ENCODE data around the gene SLC6A6.
A peak's percentile ranks its signal among the peaks of the same experiment; 100 is the strongest.

Gene SLC6A6

DNA sequence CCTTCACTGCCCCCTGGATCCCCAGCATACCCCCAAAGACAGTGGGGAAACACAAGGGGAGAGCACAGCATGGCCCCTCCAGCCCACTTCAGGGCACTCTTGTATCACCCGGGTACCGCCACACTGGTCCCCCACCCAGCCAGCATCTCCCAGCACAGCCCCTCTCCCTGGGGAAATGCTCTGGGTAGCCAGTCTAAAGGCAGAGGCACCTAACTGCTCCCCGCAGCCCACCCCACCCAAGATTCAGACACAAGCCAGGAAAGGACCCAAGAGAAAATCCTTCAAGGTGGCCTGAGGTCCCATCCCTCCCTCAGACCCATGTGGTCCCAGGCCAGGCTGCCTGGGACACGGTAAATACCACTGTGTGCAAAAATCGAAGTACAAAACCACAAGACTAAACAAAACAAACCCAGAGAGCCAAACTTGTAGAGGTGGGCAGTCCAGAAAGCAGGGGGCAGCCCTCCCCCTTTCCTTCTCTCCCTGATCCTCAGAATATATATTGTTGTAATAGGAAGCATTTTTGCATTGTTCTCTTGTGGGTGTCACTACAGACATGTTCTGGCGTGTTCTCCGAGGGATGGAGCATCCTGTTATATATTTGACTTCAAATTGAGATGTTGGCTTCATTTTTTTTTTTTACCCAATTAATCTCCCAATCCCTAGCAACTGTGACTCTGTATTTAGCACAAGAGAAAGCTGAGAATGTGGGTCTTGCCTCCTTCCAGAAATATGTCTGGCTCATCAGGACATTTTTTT is 86.1 kb downstream of the SLC6A6 start:
- no peak for DNase-seq

DNA sequence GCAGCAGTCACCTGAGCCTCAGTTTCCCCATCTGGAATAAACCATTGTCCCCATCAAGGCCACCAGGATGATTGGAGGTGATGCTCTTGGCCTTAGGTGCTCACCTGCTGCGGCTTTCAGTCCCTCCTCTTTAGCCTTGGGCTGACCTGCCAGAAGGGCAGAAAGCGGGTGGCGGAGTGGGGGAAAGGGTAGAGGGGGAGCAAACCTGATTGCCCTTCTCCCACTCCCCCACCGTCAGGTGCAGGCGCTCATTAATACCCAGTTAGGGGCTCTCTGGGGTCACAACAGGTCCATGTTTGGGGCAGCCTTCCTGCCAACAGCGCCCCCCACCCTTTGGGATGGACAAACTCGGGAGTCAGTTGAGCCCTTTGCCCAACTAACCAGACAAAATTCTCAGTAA is 87.2 kb downstream of the SLC6A6 start:
- no peak for DNase-seq

DNA sequence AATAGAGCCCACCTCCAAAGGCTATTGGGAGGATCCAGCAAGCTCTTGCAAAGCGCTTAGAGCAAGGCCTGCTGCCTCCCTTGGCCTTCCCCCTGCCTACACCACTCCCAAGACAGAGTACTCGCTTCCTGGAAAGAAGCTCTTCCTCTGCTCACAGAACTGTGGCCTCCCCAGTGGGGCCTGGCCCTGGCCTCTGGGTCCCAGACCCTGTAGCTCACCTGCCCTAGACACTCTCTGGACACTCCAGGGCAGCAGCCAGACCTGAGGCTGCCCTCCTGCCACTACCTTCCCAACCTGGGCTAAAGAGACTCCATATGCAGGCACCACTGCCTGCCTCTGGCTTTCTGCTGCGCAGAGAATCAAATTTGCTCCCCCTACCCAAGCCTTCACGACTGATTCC is 87.8 kb downstream of the SLC6A6 start:
- DNase-seq = no peak

DNA sequence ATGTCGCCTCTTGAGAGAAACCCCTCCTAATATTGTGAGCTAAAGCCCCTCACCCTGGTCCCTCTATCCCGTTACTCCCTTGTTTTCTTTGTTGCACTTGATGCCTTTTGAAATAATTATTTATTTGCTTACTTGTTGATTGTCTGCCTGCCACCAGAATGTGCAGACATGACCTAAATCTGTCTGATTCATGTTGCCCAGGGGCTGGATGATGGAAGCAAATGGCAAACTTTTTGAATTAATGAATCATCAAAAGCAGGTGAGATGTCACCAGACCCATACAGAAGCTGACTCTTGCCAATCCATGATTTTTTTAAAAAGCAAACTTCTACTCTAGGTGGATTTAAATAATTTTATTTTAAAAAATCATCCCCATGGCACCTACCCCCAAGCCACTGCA is 88.4 kb downstream of the SLC6A6 start:
- DNase-seq = no peak

DNA sequence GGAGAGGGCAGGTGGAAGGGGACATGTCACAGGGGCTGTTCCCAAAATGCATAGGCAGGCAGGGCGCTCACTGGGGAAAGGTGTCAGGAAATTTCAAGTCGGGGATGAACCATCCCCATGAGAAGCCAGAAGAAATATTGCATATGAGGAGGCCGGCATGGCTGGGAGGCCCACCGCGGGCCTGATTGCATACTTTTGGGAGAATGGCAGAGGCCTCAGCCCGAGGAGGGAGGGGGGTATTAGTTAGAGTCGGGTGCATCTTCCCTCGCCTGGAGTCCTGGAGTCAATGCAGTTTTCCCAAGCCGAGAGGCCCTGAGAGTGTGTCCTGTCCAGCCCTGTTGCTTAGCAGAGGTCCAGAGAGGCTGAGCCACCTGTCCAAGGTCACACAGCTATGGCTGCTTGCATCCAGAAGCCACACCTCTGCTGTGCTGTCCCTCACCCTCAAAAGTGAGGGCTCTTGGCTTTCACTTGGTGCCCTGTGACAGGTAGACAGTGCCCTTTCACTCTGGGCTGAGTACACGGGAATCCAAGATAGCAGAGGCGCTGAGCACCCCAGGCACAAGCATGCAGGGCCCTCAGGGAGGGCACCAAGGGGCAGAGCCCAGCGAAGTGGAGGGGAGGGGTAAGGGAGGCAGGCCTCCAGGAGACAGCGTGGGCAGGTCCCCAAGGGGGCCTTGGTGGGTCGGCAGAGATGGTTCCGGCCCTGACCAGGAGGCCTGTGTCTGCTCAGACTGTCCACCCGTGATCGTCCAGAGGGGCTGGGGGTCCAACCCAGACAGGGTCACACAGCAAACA is 89.2 kb downstream of the SLC6A6 start:
- DNase-seq = no peak

DNA sequence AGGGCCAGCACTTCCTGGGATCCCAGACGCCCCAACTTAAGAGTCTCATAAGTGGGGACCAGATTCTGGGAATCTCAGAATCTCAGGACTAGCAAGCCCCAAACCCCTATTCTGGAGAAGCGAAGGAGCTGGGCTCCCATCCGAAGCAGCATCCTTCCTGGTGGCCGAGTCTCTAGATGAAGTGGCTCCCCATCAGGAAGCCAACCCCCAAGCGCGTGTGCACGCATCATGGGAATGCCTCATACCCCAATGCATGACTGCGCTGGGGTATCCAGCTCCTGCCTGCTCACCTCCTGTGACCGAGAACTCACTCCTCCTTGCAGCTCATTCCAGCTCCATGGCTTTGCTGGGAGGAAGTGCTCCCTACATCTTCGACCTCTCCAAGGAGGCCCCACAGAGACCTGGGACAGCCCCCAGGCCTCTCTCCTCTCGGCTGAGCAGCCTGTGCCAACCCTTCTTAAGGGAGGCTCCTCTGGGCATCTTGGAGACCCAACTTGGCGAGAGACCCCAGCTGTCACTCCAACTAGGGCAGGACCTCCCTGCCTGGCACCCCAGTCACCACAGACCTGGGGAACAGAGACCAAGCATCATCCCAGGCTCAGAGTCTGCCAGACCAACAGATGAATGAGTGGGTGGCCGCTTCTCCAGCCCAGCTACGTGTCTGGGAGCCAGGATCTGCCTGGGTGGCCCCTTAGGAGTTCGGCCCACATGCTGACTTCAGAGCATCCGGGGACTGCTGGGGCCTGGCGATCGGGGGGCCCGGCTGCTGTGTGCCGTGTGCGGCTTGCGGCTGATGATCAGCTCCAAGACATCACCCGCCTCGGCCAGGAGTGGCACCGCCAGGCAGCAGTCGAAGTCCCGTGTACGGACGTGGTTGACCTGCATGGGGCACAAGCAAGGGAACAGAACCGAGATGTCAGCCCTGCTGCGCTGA is 90.8 kb downstream of the SLC6A6 start:
- DNase-seq = no peak

DNA sequence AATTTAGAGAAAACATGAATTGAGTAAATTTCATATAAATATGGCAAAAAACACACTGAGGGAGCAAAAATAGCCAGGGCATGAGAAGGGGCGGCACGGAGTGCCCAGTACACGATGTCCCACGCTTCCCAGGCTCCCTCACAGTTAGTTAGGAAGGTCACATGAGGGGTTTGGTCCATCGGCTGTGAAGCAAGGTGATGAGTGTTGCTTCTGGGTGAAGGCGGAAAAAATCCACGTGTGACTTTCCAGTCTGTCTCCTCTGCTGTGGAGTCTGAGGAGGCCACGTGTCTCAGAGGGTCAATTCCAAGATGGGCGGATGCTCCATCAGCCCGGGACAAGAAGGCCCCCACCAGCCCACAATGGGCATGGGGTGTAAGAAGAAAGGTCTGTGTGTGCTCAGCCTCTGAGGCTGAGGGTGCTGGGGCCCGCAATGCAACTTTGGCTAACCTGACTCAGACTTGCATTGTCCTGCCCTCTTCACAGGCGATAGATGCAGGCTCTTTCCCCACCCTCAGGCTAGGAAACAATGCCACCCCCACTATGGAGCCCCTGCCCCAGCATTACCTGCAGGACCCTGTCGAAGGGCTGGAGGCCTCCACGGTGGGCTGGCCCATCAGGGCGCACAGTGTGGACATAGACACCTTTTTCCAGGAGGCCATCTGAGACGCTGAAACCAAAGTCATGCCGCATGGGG is 92.0 kb downstream of the SLC6A6 start:
- no peak for DNase-seq

DNA sequence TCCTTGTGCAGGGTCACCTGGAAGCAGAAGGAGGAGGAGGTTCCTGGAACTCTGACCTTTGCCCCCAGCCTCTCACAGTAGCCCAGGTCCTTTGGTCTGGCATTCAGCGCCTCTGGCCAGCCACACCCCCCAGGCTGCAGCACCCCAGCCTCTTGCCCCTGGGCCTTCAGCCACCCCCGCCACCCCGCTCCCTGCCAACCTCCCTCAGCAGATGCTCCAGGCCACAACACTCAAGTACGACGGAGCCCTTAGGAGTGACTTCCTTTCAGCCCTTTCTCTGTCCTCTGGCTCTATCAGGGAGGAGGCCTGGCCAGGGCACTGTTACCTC is 92.5 kb downstream of the SLC6A6 start:
- no peak for DNase-seq

DNA sequence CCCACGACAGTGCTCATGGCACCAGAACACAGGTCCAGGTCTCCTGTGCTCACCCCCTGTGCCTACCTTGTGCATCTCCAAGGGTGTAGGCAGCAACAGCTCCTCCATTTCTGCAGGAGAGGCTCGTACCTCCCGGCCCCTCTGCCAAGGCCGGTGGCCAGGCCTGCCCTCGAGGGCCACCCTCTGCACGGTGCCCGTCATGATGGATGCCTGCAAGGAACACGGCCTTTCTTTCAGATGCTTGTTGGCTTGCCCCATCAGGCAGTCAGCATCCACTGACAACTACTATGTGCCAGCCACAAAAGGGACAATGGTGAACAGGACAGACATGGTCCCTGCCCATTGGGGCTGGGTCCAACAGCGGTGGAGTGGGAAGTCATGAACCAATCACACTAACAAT is 93.9 kb downstream of the SLC6A6 start:
- no peak for DNase-seq

DNA sequence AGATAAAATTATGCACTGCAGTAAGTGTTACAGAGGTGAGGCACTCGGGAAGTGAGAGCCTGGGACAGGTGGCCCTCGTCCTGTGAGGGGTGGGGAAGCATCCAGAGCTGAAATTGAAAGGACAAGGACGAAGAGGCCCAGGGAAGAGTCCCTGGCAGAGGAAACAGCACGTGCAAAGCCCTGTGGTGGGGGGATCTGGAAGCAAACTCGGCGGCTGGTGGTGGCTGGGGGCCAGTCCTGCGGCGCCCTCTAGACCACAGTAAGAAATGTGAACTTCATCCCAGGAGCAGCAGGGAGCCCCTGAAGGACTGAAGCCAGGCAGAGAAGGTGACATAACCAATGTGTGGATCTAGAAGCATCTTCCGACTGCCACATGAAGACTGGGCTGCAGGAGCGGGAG is 94.9 kb downstream of the SLC6A6 start:
- DNase-seq = no peak

DNA sequence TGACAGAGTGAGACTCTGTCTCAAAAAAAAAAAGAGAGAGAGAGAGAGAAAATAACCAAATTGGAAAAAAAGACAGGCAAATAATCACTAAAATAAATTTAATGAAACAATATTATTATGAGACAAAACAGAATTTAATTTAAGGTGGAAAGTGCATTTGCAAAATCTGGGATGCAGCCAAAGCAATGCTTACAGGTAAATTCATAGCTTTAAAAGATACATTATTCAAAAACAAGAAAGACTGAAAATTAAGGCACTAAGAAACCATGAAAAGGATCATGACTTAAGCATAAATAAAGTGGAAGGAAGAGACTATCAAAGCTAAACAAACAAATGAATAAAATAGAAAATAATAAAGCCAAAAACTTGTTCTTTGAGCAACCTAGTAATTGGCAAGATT is 100.1 kb downstream of the SLC6A6 start:
- no peak for DNase-seq

DNA sequence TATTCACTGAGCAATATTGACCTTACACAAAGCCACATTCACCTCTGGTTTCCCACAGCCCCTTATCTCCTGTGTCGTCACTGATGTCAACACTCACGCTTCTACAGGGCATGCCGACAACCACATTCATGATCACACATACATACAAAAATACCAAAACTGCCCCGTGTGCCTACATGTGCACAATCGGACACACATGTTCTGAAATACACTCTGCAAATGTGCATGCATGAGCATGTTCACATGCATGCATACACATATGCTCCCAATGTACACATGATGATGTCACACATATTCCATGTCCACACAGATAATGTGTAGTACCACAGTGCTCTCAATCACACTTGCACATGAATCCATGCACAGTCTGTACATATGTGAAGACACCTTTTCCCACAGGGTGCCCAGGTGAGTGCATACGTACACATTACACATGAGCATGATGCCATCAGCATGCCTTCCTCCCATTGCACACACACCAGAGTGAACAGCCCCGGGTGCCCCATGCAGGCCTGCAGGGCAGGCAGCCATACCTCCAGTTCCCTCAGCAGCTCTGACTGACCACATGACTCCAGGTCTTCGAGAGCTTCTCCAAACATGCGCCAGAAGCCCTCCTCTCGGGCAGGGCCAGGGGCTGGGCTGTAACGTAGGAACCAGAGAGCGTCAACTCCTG is 100.8 kb downstream of the SLC6A6 start:
- DNase-seq = no peak

DNA sequence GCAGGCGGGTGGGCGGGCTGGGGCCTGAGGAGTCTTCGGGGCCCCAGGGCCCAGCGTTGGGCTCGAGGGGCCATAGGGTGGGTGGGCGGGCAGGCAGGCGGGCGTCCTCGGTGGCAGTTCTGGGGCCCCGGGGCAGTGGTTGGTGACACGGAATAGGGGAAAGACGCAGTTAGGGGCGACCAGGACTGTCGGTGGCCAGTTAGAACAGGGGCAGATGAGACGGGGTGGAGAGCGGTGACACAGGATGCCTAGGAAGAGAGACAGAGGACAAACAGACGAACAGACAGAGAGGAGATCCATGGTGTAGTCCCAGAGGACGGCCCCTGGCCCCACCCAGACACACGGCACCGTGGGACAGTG is 101.3 kb downstream of the SLC6A6 start:
- DNase-seq = no peak

DNA sequence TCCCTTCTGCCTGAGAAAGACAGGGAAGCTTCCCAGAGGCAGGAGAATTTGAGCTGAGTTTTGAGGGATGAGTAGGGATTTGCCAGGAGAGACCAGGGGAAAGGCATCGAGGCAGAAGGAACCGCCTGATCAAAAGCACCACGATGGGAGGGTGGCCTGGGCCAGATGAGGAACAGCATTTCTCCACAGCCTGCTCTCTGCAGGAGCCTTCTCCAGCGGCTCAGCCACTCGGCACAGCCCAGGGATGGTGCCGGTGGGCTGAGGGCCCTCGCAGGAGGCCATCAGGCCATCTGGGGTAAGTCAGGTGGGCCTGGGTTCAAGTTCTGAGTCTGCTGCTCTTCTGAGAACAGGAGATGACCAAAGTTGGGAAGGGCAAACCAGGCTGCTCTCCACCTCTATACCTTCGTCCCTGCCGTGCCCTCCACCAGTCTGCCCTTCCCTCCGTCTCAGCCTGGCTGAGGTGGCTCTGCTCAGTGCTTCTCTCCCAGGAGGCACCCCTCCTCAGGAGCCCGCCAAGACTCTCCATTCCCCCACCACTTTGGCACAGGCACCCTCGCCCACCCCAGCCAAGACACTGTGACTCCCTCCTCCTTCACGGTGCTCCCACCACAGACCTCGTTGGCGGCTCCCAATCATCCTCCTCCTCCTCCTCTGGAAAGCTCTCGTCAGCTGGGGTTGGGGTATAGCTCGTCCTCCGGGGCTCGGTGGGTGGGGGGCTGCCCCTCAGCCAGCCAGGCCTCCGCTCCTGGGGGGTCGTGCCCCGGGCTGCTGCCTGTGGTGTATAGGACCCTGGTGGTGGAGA is 102.8 kb downstream of the SLC6A6 start:
- peak; percentile 16 for DNase-seq

DNA sequence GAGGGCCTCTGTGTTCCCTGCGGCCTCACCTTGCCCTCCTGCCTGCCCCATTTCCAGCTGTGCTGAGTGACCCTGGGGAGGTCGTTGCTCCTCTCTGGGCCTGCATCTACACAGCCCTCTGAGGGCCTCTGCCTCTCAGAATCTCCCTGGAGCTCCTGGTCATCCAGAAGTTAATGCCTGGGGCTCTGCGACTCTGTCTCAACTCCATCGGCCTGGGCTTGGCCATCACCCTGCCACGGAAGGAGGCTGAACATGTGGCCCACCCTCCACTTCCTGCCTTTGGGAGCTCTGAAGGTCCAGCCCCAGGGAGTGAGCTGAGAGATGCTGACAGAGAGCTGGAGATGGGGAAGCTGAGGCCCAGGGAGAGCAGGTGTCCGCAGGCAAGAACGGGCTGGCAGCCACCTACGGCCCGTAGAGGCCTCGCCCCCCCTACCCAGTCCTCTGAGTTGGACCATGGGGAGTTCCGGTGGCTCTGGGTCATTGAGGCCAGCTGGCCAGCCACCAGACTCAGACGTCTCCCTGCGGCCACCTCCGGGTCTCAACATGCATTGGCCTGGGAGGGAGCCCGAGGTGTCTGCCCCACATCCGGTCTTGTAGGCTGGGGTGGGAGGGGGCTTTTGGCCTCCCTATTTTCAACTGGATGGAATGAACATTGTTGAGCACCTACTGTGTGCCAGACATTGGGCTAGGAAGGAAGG is 103.5 kb downstream of the SLC6A6 start:
- peak; percentile 7 for DNase-seq

DNA sequence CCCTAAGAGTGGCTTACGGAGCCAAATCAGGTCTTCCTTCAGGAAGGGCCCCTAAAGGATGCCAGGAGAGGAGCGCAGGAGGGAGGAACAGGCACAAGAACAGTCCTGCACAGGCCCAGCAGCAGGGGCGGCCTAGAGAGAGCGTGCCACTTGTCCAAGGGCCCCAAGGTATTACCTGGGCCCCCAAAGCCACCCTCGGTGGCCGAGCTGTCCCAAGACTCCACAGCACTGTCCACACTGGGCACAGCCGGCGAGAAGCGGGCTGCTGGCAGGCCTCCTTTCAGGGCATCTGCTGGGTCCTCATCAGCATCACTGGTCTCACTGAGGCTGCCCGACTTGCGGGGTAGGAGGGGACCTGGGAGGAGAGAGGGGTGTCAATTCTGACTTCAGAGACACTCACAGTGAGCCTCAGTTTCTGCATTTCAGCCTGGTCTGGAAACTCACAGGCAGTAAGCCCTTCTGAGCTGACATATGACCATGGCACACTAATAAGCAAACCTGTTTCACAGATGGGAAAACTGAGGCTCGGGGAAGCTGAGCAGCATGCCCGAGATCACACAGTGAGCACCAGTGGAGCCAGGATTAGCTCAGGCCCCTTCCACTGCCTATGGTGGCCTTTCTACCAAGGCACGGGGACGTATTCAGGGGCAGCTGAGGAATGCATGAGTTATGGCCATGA is 104.4 kb downstream of the SLC6A6 start:
- peak; percentile 8 for DNase-seq

DNA sequence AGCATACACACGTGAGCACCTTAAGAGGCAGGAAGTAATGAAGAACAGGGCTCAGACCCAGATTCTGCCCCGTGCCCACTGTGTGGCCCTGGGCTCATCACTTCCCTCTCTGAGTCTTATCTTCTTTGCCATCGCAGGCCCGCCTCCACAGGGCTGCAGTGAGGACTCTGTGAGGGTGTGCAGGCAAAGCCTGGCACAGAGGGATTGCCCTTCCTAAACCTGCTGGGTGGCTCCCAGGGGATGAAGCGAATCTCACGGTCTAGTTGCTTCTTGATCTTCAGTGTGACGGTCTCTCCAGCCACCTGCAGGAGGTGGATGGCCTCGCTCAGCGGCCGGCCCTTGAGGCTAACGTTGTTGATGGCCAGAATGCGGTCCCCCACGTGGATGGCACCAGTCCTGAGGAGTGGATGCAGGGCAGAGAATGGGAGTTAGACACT is 104.9 kb downstream of the SLC6A6 start:
- DNase-seq = peak; percentile 7

DNA sequence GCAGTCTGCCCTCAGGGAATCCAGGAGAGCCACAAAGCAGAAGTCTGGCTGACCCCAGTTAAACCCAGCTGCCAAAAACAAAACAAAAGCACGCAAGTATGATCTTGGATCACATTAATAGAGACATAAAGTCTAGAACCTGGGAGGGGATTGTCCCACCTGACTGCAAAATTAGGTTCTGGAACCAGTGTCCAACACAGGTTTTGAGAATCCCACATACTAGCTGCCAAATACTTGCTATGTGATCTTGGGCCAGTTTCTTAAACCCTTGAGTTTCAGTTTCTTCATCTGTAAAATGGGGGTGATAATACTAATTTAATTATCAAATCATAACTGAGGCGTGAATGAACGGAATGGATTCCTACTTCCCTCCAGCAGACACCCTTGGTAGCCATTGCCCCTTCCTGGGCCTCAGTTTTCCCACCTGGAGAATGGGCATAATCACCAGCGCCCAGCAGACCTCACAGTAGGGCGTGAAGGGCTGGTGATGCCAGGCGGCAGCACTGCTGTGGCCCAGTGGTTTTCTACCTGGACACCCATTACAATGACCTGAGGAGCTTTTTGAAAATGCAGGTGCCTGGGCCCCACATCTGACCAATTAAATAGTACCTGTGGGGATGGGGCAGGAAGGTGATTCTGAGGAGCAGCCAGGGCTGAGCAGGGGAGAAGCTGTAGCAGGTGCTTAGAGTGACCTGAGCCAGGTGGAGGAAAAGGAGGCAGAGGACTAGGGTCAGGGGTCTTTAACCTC is 105.5 kb downstream of the SLC6A6 start:
- DNase-seq = peak; percentile 8

DNA sequence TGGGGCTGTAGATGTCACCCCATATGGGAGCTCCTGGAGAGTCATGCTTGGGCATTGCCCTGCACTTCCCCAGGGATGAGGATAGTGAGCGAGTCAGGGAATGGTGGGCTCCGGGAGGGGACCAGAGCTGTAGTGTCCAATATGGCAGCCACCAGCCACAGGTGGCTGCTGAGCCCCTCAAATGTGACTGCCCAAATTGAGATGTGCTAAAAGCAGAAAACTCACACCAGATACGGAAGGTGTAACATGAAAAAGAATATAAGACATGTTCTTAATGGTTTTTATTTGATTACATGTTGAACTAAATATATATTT is 106.1 kb downstream of the SLC6A6 start:
- DNase-seq = no peak
